Astrocyte (in vitro differentiated cells and primary cell): ENCODE data around the gene ZXDC. TPM values are rescaled to one million over a fixed set of nuclear protein-coding genes. Genes with fewer than 3 reads are reported as not detected.

Source experiments
- DNase-seq: peaks from one replicate; pipeline ENCODE4 v3.0.0-alpha.2; 2010; ENCODE audit warnings: low read depth
- FAIRE-seq: peaks from 2 replicates; lab custom pipeline; 2011; peaks lifted over from hg19 to GRCh38; lab: Jason Lieb, UNC
- H2AFZ ChIP-seq: 2 replicates; pipeline ENCODE4 v1.6.0; 2012; ENCODE audit warnings: low read depth, low read length, inconsistent platforms
- H3K27ac ChIP-seq: 2 replicates; pipeline ENCODE4 v1.5.1; 2011; ENCODE audit warnings: low read depth, low read length, inconsistent platforms
- H3K27me3 ChIP-seq: 2 replicates; pipeline ENCODE4 v1.6.0; 2011; ENCODE audit warnings: low read length, inconsistent platforms; ENCODE audit not compliant: insufficient read depth
- H3K36me3 ChIP-seq: 2 replicates; pipeline ENCODE4 v1.5.1; 2011; ENCODE audit warnings: low read length, inconsistent platforms; ENCODE audit not compliant: insufficient read depth
- H3K4me1 ChIP-seq: 2 replicates; pipeline ENCODE4 v1.5.1; 2011; ENCODE audit warnings: low read length, inconsistent platforms; ENCODE audit not compliant: insufficient read depth
- H3K4me2 ChIP-seq: 2 replicates; pipeline ENCODE4 v1.6.0; 2012; ENCODE audit warnings: low read length, inconsistent platforms
- H3K4me3 ChIP-seq: 2 replicates; pipeline ENCODE4 v1.5.1; 2011; ENCODE audit warnings: low read depth, mild to moderate bottlenecking, low read length, inconsistent platforms; ENCODE audit not compliant: insufficient read depth
- H3K79me2 ChIP-seq: 2 replicates; pipeline ENCODE4 v1.6.0; 2012; ENCODE audit warnings: mild to moderate bottlenecking, low read length, inconsistent platforms; ENCODE audit not compliant: insufficient read depth
- H3K9ac ChIP-seq: 2 replicates; pipeline ENCODE4 v1.6.0; 2012; ENCODE audit warnings: mild to moderate bottlenecking, low read length, inconsistent platforms
- H3K9me3 ChIP-seq: 2 replicates; pipeline ENCODE4 v1.5.1; 2012; ENCODE audit warnings: low read depth, mild to moderate bottlenecking, low read length, inconsistent platforms; ENCODE audit not compliant: insufficient read depth
- H4K20me1 ChIP-seq: 2 replicates; pipeline ENCODE4 v1.6.0; 2012; ENCODE audit warnings: low read length, inconsistent platforms; ENCODE audit not compliant: insufficient read depth
- H3K27ac Mint-ChIP-seq: one replicate; pipeline ENCODE4 v1.8.0; 2021; ENCODE audit warnings: mild to moderate bottlenecking, mixed read lengths; ENCODE audit not compliant: unreplicated experiment
- H3K27me3 Mint-ChIP-seq: one replicate; pipeline ENCODE4 v1.8.0; 2021; ENCODE audit warnings: low read depth, mixed read lengths; ENCODE audit not compliant: unreplicated experiment
- H3K36me3 Mint-ChIP-seq: one replicate; pipeline ENCODE4 v1.8.0; 2021; ENCODE audit warnings: low read depth, mixed read lengths; ENCODE audit not compliant: unreplicated experiment
- H3K4me1 Mint-ChIP-seq: one replicate; pipeline ENCODE4 v1.8.0; 2021; ENCODE audit warnings: low read depth, mixed read lengths; ENCODE audit not compliant: unreplicated experiment
- H3K4me3 Mint-ChIP-seq: one replicate; pipeline ENCODE4 v1.8.0; 2021; ENCODE audit warnings: mild to moderate bottlenecking, moderate library complexity, mixed read lengths; ENCODE audit not compliant: unreplicated experiment
- H3K9me3 Mint-ChIP-seq: one replicate; pipeline ENCODE4 v1.8.0; 2021; ENCODE audit warnings: mild to moderate bottlenecking, mixed read lengths; ENCODE audit not compliant: unreplicated experiment
- EZH2 ChIP-seq: IDR thresholded peaks from 2 replicates; pipeline ENCODE4 v1.6.1; 2012; ENCODE audit warnings: mild to moderate bottlenecking, low read length, inconsistent platforms; ENCODE audit not compliant: insufficient read depth
- total RNA-seq: library from RNA; stranded (reverse); gene quantifications from 2 replicates; pipeline ENCODE4 v1.2.1, GENCODE V29; 2021
- TF ChIP-seq, protein P1 (sequence below): IDR thresholded peaks from 2 replicates; pipeline ENCODE4 v1.5.1; 2011; ENCODE audit warnings: low read depth, mild to moderate bottlenecking, inconsistent platforms, low read length, moderate library complexity; ENCODE audit not compliant: insufficient read depth

Gene ZXDC
- total RNA-seq, 1 donor from 2014 or later, result 19.6 TPM

DNA sequence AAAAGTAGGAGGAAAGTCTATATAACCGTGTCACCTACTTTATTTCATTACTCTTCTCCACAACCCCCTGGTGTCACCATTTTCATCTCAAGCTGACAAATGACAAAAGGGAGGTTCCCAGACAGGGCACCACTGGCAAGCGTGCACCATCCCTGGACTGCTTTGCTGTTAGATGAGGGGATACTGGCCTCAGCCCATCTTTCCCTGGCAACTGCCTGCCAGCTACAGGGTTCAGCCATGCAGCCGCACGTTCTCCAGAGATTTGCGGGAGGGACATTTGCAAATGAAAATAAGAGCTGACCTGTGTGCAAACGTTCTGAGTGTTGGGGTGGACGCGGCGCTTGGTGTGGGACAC is 41.2 kb upstream of the ZXDC start:
- TF ChIP-seq, protein P1, sequence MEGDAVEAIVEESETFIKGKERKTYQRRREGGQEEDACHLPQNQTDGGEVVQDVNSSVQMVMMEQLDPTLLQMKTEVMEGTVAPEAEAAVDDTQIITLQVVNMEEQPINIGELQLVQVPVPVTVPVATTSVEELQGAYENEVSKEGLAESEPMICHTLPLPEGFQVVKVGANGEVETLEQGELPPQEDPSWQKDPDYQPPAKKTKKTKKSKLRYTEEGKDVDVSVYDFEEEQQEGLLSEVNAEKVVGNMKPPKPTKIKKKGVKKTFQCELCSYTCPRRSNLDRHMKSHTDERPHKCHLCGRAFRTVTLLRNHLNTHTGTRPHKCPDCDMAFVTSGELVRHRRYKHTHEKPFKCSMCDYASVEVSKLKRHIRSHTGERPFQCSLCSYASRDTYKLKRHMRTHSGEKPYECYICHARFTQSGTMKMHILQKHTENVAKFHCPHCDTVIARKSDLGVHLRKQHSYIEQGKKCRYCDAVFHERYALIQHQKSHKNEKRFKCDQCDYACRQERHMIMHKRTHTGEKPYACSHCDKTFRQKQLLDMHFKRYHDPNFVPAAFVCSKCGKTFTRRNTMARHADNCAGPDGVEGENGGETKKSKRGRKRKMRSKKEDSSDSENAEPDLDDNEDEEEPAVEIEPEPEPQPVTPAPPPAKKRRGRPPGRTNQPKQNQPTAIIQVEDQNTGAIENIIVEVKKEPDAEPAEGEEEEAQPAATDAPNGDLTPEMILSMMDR, result no peak
- TF ChIP-seq EZH2, result no peak
- DNase-seq, result no peak
- H3K27me3 Mint-ChIP-seq, result peaks cover 48% of the 10 kb centered on the region

DNA sequence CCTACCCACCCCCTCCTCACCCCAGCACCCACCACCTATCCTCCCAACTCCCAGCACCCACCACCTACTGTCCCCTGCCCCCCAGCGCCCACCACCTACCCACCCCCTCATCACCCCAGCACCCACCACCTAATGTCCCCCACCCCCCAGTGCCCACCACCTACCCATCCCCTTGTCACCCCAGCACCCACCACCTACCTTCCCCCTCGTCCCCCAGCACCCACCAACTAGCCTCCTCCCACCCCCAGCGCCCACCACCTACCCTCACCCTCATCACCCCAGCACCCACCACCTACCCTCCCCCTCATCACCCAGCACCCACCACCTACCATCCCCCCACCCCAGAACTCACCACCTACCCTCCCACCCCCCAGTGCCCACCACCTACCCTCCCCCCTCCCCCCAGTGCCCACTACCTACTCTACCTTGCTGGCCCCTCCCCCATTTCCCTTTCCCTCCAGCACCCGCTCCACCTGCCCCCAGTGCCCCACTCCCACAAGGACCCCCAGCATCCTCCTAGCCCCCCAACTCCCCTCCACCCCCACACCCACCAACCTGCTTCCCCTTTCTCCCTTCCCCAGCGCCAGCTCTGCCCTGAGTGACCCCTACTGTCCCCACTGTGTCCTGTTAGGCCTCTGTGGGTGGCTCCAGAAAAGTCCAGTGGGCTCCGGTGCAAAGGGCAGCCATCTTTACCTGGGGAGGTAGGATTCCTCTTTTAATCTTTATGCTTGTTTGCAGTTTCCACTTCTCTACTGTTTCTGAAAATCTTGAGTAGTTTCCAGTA is 40.7 kb upstream of the ZXDC start:
- Histone ChIP-seq H3K79me2 (no peaks in the 10 kb centered on the region), H3K4me3 (no peak overlapping the region), H3K4me2 (no peak overlapping the region), H3K27me3 (peaks cover 11% of the 10 kb centered on the region), H2AFZ (no peak overlapping the region), H3K4me1 (no peaks in the 10 kb centered on the region), H3K9ac (no peak overlapping the region), H4K20me1 (no peaks in the 10 kb centered on the region), H3K36me3 (no peaks in the 10 kb centered on the region), H3K9me3 (no peaks in the 10 kb centered on the region), H3K27ac (no peak overlapping the region)
- H3K27ac Mint-ChIP-seq, result no peak overlapping the region
- H3K4me3 Mint-ChIP-seq, result no peak overlapping the region
- TF ChIP-seq EZH2, result no peak
- TF ChIP-seq, protein P1, result no peak
- peaks cover 3% of the 10 kb centered on the region for H3K36me3 Mint-ChIP-seq
- no peaks in the 10 kb centered on the region for H3K4me1 Mint-ChIP-seq
- H3K27me3 Mint-ChIP-seq, result peaks cover 49% of the 10 kb centered on the region
- DNase-seq (no peak), FAIRE-seq (no peak)
- H3K9me3 Mint-ChIP-seq, result no peaks in the 10 kb centered on the region

More for the DNA sequence above, 41.2 kb upstream of the ZXDC start:
- no peaks in the 10 kb centered on the region for H3K36me3 ChIP-seq
- Mint-ChIP-seq H3K27ac (no peak overlapping the region), H3K36me3 (peaks cover 3% of the 10 kb centered on the region), H3K4me3 (no peak overlapping the region), H3K4me1 (no peaks in the 10 kb centered on the region), H3K9me3 (no peaks in the 10 kb centered on the region)
- H3K4me1 ChIP-seq, result no peaks in the 10 kb centered on the region
- H2AFZ ChIP-seq, result no peak overlapping the region
- H4K20me1 ChIP-seq, result no peaks in the 10 kb centered on the region
- H3K4me3 ChIP-seq, result no peak overlapping the region
- H3K27ac ChIP-seq, result no peak overlapping the region
- H3K27me3 ChIP-seq, result peaks cover 11% of the 10 kb centered on the region
- H3K9me3 ChIP-seq, result no peaks in the 10 kb centered on the region
- H3K79me2 ChIP-seq, result no peaks in the 10 kb centered on the region
- H3K9ac ChIP-seq, result no peak overlapping the region
- no peak overlapping the region for H3K4me2 ChIP-seq
- no peak for FAIRE-seq

DNA sequence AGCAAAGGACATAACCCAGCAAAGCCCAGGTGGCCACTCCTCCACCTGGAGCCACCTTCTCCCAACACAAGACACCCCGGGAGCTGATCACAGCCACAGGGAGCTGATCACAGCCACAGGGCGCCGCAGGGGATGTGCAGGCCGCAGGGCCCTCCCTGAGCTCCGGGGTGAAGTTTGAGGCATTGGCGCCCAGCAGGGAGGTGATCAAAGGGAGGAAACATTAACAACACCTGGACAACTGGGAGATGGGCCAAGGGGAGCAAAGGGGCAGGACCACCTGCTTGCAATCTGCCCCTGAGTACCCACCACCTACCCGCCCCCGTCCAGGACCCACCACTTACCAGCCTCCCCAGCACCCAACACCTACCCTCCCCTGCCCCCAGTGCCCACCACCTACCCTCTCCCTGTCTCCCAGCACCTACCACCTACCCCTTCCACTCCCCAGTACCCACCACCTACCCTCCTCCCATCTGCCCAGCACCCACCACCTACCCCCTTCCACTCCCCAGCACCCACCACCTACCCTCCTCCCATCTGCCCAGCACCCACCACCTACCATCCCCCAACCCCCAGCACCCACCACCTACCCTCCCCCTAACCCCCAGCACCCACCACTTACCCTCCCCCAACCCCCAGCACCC is 39.5 kb upstream of the ZXDC start:
- peaks cover 43% of the 10 kb centered on the region for H3K27me3 Mint-ChIP-seq
- H3K36me3 Mint-ChIP-seq, result peaks cover 3% of the 10 kb centered on the region
- no peak overlapping the region for H3K9ac ChIP-seq

More for the DNA sequence above, 39.5 kb upstream of the ZXDC start:
- Histone ChIP-seq H3K27ac (no peak overlapping the region), H3K79me2 (no peaks in the 10 kb centered on the region), H3K9me3 (no peaks in the 10 kb centered on the region), H2AFZ (no peak overlapping the region), H3K36me3 (no peaks in the 10 kb centered on the region), H3K27me3 (peaks cover 11% of the 10 kb centered on the region), H3K4me2 (no peak overlapping the region), H3K4me1 (no peaks in the 10 kb centered on the region), H4K20me1 (no peaks in the 10 kb centered on the region), H3K4me3 (no peak overlapping the region)
- no peak for TF ChIP-seq EZH2
- TF ChIP-seq, protein P1, result no peak
- Mint-ChIP-seq H3K4me3 (no peak overlapping the region), H3K27ac (no peak overlapping the region), H3K4me1 (no peaks in the 10 kb centered on the region), H3K9me3 (no peaks in the 10 kb centered on the region)
- no peak for DNase-seq
- FAIRE-seq, result no peak
